T-helper 1 cell treated with Interleukin-12 subunit alpha and Interleukin-12 subunit beta and Interleukin-4 antibody, amounts not matched to agents 30 μg/mL and 1 μg/mL, for 36 hours (primary cell): Measurements from ENCODE around the gene PRKRA.

Source experiments
- H3K27ac Mint-ChIP-seq: one replicate; pipeline ENCODE4 v1.8.0; 2021; ENCODE audit warnings: mild to moderate bottlenecking, mixed read lengths
- H3K27me3 Mint-ChIP-seq: one replicate; pipeline ENCODE4 v1.8.0; 2021; ENCODE audit warnings: low read depth, mixed read lengths
- H3K36me3 Mint-ChIP-seq: one replicate; pipeline ENCODE4 v1.8.0; 2021; ENCODE audit warnings: low read depth, mixed read lengths
- H3K4me1 Mint-ChIP-seq: one replicate; pipeline ENCODE4 v1.8.0; 2021; ENCODE audit warnings: low read depth, mixed read lengths
- H3K4me3 Mint-ChIP-seq: one replicate; pipeline ENCODE4 v1.8.0; 2021; ENCODE audit warnings: mild to moderate bottlenecking, moderate library complexity, mixed read lengths
- H3K9me3 Mint-ChIP-seq: one replicate; pipeline ENCODE4 v1.8.0; 2021; ENCODE audit warnings: mixed read lengths

The PRKRA gene

GRCh38 chr2:178450774-178451525, at the start of gene PRKRA, which contains the start of gene PJVK:
Gene PRKRA, minus strand, starts transcription at chr2:178451175. Its CDS starts 145 bp downstream, at chr2:178451030.
Gene PJVK, plus strand, starts transcription at chr2:178451378. Its CDS starts 2,032 bp downstream, at chr2:178453410.
- H3K27ac Mint-ChIP-seq: peak within 1 kb of the TSS; percentile 90

GRCh38 chr2:178499640-178500039, 48.7 kb upstream of the PRKRA start:
- no peaks in the 10 kb centered on the region for H3K27me3 Mint-ChIP-seq
- H3K36me3 Mint-ChIP-seq: peaks cover 47% of the 10 kb centered on the region
- H3K4me1 Mint-ChIP-seq: peaks cover 3% of the 10 kb centered on the region
- H3K4me3 Mint-ChIP-seq: no peak overlapping the region
- no peak overlapping the region for H3K27ac Mint-ChIP-seq
- H3K9me3 Mint-ChIP-seq: no peaks in the 10 kb centered on the region

More at GRCh38 chr2:178450774-178451525, at the start of gene PRKRA, which contains the start of gene PJVK:
- peaks cover 22% of the 10 kb centered on the region for H3K4me1 Mint-ChIP-seq
- H3K27me3 Mint-ChIP-seq: peaks cover 13% of the 10 kb centered on the region
- peaks cover 14% of the 10 kb centered on the region for H3K36me3 Mint-ChIP-seq
- no peaks in the 10 kb centered on the region for H3K9me3 Mint-ChIP-seq
- H3K4me3 Mint-ChIP-seq: peak within 1 kb of the TSS; percentile 87

- Mint-ChIP-seq H3K27ac (no peak overlapping the region), H3K9me3 (no peaks in the 10 kb centered on the region), H3K4me3 (no peak overlapping the region), H3K4me1 (peaks cover 3% of the 10 kb centered on the region), H3K36me3 (peaks cover 53% of the 10 kb centered on the region), H3K27me3 (no peaks in the 10 kb centered on the region)
Observed at GRCh38 chr2:178498137-178498536, 47.2 kb upstream of the PRKRA start.

GRCh38 chr2:178496049-178496448, 45.1 kb upstream of the PRKRA start:
- H3K4me1 Mint-ChIP-seq: peaks cover 3% of the 10 kb centered on the region
- H3K4me3 Mint-ChIP-seq: no peak overlapping the region
- no peaks in the 10 kb centered on the region for H3K9me3 Mint-ChIP-seq
- peaks cover 49% of the 10 kb centered on the region for H3K36me3 Mint-ChIP-seq
- no peaks in the 10 kb centered on the region for H3K27me3 Mint-ChIP-seq
- H3K27ac Mint-ChIP-seq: no peak overlapping the region

GRCh38 chr2:178491612-178492011, 40.6 kb upstream of the PRKRA start:
- no peaks in the 10 kb centered on the region for H3K27me3 Mint-ChIP-seq
- peaks cover 11% of the 10 kb centered on the region for H3K4me1 Mint-ChIP-seq
- H3K36me3 Mint-ChIP-seq: peaks cover 53% of the 10 kb centered on the region
- H3K27ac Mint-ChIP-seq: no peak overlapping the region
- no peaks in the 10 kb centered on the region for H3K9me3 Mint-ChIP-seq
- H3K4me3 Mint-ChIP-seq: no peak overlapping the region

- no peaks in the 10 kb centered on the region for H3K27me3 Mint-ChIP-seq
- H3K4me3 Mint-ChIP-seq: no peak overlapping the region
- no peaks in the 10 kb centered on the region for H3K9me3 Mint-ChIP-seq
- peaks cover 29% of the 10 kb centered on the region for H3K36me3 Mint-ChIP-seq
- no peak overlapping the region for H3K27ac Mint-ChIP-seq
- peaks cover 42% of the 10 kb centered on the region for H3K4me1 Mint-ChIP-seq
Observed at GRCh38 chr2:178485356-178485755, 34.4 kb upstream of the PRKRA start.

- peaks cover 23% of the 10 kb centered on the region for H3K36me3 Mint-ChIP-seq
- H3K4me1 Mint-ChIP-seq: peaks cover 43% of the 10 kb centered on the region
- H3K9me3 Mint-ChIP-seq: no peaks in the 10 kb centered on the region
- no peaks in the 10 kb centered on the region for H3K27me3 Mint-ChIP-seq
- no peak overlapping the region for H3K4me3 Mint-ChIP-seq
- no peak overlapping the region for H3K27ac Mint-ChIP-seq
Observed at GRCh38 chr2:178484245-178485041, 33.5 kb upstream of the PRKRA start.

GRCh38 chr2:178482437-178482836, 31.5 kb upstream of the PRKRA start:
- Mint-ChIP-seq H3K4me3 (no peak overlapping the region), H3K27me3 (no peaks in the 10 kb centered on the region), H3K9me3 (no peaks in the 10 kb centered on the region), H3K4me1 (peaks cover 54% of the 10 kb centered on the region), H3K36me3 (peaks cover 18% of the 10 kb centered on the region), H3K27ac (no peak overlapping the region)

GRCh38 chr2:178480227-178481181, 29.5 kb upstream of the PRKRA start, which contains the start of gene PLEKHA3:
Gene PLEKHA3, plus strand, starts transcription at chr2:178480457. Its CDS starts 413 bp downstream, at chr2:178480870.
- Mint-ChIP-seq H3K27ac (peak within 1 kb of the TSS; percentile 99), H3K9me3 (no peaks in the 10 kb centered on the region), H3K27me3 (no peaks in the 10 kb centered on the region), H3K4me3 (peak within 1 kb of the TSS; percentile 97), H3K4me1 (peaks cover 49% of the 10 kb centered on the region), H3K36me3 (peaks cover 7% of the 10 kb centered on the region)

- Mint-ChIP-seq H3K27ac (peak overlapping the region; percentile 99), H3K9me3 (no peaks in the 10 kb centered on the region), H3K4me3 (peak overlapping the region; percentile 97), H3K4me1 (peaks cover 45% of the 10 kb centered on the region), H3K36me3 (peaks cover 5% of the 10 kb centered on the region), H3K27me3 (no peaks in the 10 kb centered on the region)
Observed at GRCh38 chr2:178479758-178480226, 28.8 kb upstream of the PRKRA start.

- no peaks in the 10 kb centered on the region for H3K27me3 Mint-ChIP-seq
- H3K4me3 Mint-ChIP-seq: peak overlapping the region; percentile 97
- peak overlapping the region; percentile 99 for H3K27ac Mint-ChIP-seq
- peaks cover 5% of the 10 kb centered on the region for H3K36me3 Mint-ChIP-seq
- no peaks in the 10 kb centered on the region for H3K9me3 Mint-ChIP-seq
- H3K4me1 Mint-ChIP-seq: peaks cover 41% of the 10 kb centered on the region
Observed at GRCh38 chr2:178479275-178479616, 28.3 kb upstream of the PRKRA start.

GRCh38 chr2:178478439-178479274, 27.7 kb upstream of the PRKRA start, which contains the start of gene FKBP7:
Gene FKBP7, minus strand, starts transcription at chr2:178478600. Its CDS starts 101 bp downstream, at chr2:178478499.
- no peaks in the 10 kb centered on the region for H3K27me3 Mint-ChIP-seq
- H3K9me3 Mint-ChIP-seq: no peaks in the 10 kb centered on the region
- H3K4me3 Mint-ChIP-seq: peak within 1 kb of the TSS; percentile 97
- peaks cover 5% of the 10 kb centered on the region for H3K36me3 Mint-ChIP-seq
- H3K4me1 Mint-ChIP-seq: peaks cover 41% of the 10 kb centered on the region
- peak within 1 kb of the TSS; percentile 99 for H3K27ac Mint-ChIP-seq

- peaks cover 5% of the 10 kb centered on the region for H3K36me3 Mint-ChIP-seq
- H3K27ac Mint-ChIP-seq: peak overlapping the region; percentile 99
- peak overlapping the region; percentile 97 for H3K4me3 Mint-ChIP-seq
- H3K27me3 Mint-ChIP-seq: no peaks in the 10 kb centered on the region
- no peaks in the 10 kb centered on the region for H3K9me3 Mint-ChIP-seq
- H3K4me1 Mint-ChIP-seq: peaks cover 41% of the 10 kb centered on the region
Observed at GRCh38 chr2:178478130-178478438, 27.1 kb upstream of the PRKRA start.
